ENCODE results near the gene LMO7. TPM values are rescaled to one million over a fixed set of nuclear protein-coding genes. Genes with fewer than 3 reads are reported as not detected.

Gene LMO7
- total RNA-seq, 4 donors from 2014 or later, result 75.2 to 127 (median 87.0) TPM

DNA sequence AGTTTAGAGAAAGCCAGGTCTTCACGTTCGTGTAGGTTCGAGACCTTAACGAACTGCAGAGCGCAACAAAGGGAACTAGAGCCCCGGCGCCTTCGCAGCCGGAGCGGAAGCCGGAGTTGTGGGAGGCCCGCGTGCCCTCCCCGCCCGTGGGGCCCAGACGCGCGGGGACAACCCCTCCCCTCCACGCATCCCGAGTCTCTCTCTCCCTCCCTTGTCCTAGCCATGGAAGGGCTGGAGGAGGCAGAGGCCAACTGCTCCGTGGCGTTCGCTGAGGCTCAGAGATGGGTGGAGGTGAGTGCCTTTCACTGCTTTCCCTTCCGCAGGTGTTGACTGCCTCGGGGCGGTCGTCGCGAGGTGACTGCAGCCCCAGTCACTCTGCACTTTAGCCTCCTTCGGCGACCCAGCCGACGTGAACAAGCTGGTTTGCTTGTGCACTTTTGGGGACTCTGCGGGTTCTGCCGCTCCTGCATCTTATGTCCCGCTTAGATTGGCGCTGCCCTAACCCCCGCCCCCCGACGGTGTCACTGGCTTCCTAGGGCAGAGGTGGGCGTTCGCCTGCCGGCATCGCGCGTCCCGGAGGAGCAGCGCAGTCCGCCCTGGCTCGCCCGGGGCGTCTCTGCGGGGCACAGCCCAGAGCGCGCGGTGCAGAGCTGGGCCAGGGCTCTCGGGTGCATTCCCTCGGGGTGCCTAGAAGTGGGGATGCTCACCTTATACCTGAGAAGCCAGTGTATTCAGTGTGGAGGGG, 478 bp downstream of the LMO7 start:
- Histone ChIP-seq H3K27ac (peak overlapping the region; percentile 67), H3K4me3 (peak overlapping the region; percentile 84), H3K9me3 (no peaks in the 10 kb centered on the region), H3K27me3 (no peaks in the 10 kb centered on the region), H3K36me3 (no peaks in the 10 kb centered on the region), H3K4me1 (peaks cover 33% of the 10 kb centered on the region)
- WGBS, result 1% methylated on average over 18 of the region's 58 CpGs
- no peak for TF ChIP-seq POLR2AphosphoS5 (IDR thresholded peaks at IDR 0.05)
- no peak for DNase-seq (ENCODE audit: low spot score in 2 of 2)

DNA sequence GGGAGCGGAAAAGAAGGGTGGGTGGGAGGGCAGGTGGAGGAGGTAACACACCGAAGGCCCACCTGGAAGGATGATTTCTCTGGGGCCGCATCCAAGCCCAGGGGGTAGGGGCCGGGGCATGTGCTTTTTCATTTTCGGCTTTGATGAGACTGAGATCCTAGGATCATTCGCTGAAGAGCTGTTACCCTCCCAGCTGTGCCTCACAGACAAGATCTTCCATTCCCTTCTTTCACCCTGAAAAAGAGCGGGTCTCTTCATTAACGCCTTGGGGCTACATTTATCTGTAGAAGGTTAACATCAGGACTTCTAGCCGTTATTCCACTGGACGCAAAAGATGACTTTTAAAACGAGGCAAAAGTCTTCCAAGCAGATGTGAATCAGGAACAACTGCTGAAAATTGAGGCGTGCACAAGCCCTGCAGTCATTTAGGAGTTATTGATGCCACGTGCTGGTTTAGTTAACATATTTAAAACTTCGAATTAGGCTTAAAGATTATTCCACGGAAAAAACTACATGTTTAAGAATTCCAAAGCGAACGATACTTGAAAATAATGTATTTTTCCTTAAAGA, 1.1 kb downstream of the LMO7 start:
- Histone ChIP-seq H3K36me3 (no peaks in the 10 kb centered on the region), H3K4me3 (peak overlapping the region; percentile 84), H3K9me3 (no peaks in the 10 kb centered on the region), H3K27ac (no peak overlapping the region), H3K4me1 (peaks cover 33% of the 10 kb centered on the region), H3K27me3 (no peaks in the 10 kb centered on the region)
- 5% methylated on average over 17 of the region's 17 CpGs for WGBS
- TF ChIP-seq EP300 (IDR thresholded peaks at IDR 0.05), result no peak
- TF ChIP-seq, protein P1, sequence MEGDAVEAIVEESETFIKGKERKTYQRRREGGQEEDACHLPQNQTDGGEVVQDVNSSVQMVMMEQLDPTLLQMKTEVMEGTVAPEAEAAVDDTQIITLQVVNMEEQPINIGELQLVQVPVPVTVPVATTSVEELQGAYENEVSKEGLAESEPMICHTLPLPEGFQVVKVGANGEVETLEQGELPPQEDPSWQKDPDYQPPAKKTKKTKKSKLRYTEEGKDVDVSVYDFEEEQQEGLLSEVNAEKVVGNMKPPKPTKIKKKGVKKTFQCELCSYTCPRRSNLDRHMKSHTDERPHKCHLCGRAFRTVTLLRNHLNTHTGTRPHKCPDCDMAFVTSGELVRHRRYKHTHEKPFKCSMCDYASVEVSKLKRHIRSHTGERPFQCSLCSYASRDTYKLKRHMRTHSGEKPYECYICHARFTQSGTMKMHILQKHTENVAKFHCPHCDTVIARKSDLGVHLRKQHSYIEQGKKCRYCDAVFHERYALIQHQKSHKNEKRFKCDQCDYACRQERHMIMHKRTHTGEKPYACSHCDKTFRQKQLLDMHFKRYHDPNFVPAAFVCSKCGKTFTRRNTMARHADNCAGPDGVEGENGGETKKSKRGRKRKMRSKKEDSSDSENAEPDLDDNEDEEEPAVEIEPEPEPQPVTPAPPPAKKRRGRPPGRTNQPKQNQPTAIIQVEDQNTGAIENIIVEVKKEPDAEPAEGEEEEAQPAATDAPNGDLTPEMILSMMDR (IDR thresholded peaks at IDR 0.05), result no peak
- no peak for TF ChIP-seq POLR2AphosphoS5 (IDR thresholded peaks at IDR 0.05)
- no peak for TF ChIP-seq POLR2A (IDR thresholded peaks at IDR 0.05)
- DNase-seq (ENCODE audit: low spot score in 2 of 2), result no peak

DNA sequence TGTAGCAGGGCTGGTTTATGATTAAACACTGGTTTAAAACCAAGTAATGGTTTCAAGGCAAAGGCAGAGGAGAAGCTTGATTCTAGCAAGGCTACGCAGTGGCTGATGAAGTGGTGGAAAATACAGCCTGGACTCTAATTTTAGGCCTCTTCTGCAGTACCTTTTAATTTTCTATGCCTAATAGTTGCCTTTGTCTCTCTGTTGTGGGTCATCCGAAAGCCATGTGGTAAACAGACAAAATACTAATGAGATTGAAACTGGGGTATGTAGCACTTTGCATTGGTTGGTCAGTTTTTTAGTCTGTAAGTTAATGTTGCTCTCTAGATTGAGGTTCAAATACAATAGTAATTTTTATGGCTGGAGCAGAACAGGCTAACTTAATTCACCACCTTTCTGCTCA, 3.3 kb downstream of the LMO7 start:
- H3K4me3 ChIP-seq, result no peak overlapping the region
- no peaks in the 10 kb centered on the region for H3K27me3 ChIP-seq
- no peaks in the 10 kb centered on the region for H3K9me3 ChIP-seq
- no peaks in the 10 kb centered on the region for H3K36me3 ChIP-seq
- H3K4me1 ChIP-seq, result peaks cover 33% of the 10 kb centered on the region
- TF ChIP-seq EP300 (IDR thresholded peaks at IDR 0.05) (no peak), POLR2AphosphoS5 (IDR thresholded peaks at IDR 0.05) (no peak), POLR2A (IDR thresholded peaks at IDR 0.05) (no peak)
- TF ChIP-seq, protein P1 (IDR thresholded peaks at IDR 0.05), result no peak
- no peak for DNase-seq (ENCODE audit: low spot score in 2 of 2)
- H3K27ac ChIP-seq, result no peak overlapping the region
- 97% methylated on average over 2 of the region's 2 CpGs for WGBS

DNA sequence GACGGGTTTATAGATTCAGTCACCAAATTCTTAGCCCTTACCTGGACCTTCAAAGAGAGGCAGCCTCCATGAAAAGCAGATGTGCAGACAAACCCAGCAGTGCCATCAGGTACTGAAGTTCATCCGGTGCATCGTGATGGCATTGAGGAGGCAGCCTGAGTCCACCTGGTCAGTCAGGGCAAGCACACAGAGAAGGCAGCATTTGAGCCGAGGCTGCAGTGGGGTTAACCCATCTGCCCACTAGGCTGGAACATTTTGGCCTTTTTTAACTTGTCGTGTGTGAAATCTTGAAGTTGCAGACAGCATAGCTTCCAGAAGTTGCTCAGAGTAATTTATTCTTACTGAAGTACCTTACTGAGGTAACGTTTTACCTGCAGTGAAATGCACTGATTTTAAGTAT, 4.9 kb downstream of the LMO7 start:
- TF ChIP-seq POLR2AphosphoS5 (IDR thresholded peaks at IDR 0.05) (no peak), EP300 (IDR thresholded peaks at IDR 0.05) (no peak), POLR2A (IDR thresholded peaks at IDR 0.05) (no peak)
- TF ChIP-seq, protein P1 (IDR thresholded peaks at IDR 0.05), result no peak
- H3K4me1 ChIP-seq, result peaks cover 22% of the 10 kb centered on the region
- no peaks in the 10 kb centered on the region for H3K36me3 ChIP-seq
- no peaks in the 10 kb centered on the region for H3K9me3 ChIP-seq
- H3K27me3 ChIP-seq, result no peaks in the 10 kb centered on the region
- H3K4me3 ChIP-seq, result no peak overlapping the region
- DNase-seq (ENCODE audit: low spot score in 2 of 2), result no peak
- H3K27ac ChIP-seq, result no peak overlapping the region
- 95% methylated on average over 3 of the region's 6 CpGs for WGBS

DNA sequence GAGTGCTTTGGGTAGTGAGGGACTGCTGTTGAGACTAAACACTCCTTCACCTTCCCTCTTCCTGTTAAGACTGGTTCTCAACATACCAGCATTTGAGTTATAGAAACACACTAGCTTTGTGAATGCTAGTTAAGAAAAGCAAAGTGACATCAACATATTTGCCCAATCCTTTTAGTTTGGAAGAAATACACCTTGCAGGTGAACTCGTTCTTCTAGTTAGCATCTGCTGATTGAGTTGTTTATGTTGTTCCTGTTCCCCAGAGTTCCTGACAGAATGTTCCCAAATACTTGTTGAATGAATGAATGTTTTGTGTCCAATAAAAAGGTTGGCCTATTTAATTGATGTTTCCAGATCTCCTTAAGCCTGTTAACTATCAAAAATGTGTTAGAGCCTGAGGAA, 7.1 kb downstream of the LMO7 start:
- TF ChIP-seq POLR2A (IDR thresholded peaks at IDR 0.05), result no peak
- no peak for TF ChIP-seq EP300 (IDR thresholded peaks at IDR 0.05)
- no peak for TF ChIP-seq POLR2AphosphoS5 (IDR thresholded peaks at IDR 0.05)
- TF ChIP-seq, protein P1 (IDR thresholded peaks at IDR 0.05), result no peak
- H3K27ac ChIP-seq, result peak overlapping the region; percentile 66
- H3K9me3 ChIP-seq, result no peaks in the 10 kb centered on the region
- DNase-seq (ENCODE audit: low spot score in 2 of 2), result no peak
- no peak overlapping the region for H3K4me3 ChIP-seq
- H3K36me3 ChIP-seq, result no peaks in the 10 kb centered on the region
- peaks cover under 1% of the 10 kb centered on the region for H3K4me1 ChIP-seq
- WGBS, result 50% methylated on average over 1 of the region's 1 CpG
- H3K27me3 ChIP-seq, result no peaks in the 10 kb centered on the region
